Activated effector memory CD4-positive, alpha-beta T cell treated with anti-CD3 and anti-CD28 coated beads, Interleukin-2, amount 50 U/mL, for 16 hours (primary cell): ENCODE data around the gene MIER2.
A peak's percentile ranks its signal among the peaks of the same experiment; 100 is the strongest.

Experiments used
- DNase-seq: peaks from one replicate; pipeline ENCODE4 v3.0.0-alpha.2; 2020

The MIER2 gene

DNA sequence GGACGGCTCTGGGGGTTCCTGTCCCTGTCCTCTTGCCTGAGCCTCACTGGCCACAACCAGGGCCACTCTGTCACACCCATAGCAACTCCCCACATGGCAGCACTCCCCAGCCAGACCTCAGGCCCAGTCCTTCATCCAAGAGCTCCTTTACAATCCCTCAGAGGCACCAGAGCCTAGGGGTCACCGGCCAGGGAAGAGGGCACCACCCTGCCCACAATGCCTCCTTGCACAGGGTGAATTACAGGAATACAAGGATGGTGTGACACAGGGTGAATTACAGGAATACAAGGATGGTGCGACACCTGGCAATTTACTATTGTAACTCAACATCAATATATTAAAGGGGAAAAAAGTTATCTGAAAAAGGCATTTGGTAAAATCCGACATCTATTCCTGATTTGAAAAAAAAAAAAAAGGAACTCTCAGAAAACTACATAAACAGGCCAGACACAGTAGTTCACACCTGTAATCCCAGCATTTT lies 16.5 kb downstream of the MIER2 start:
- no peak for DNase-seq

DNA sequence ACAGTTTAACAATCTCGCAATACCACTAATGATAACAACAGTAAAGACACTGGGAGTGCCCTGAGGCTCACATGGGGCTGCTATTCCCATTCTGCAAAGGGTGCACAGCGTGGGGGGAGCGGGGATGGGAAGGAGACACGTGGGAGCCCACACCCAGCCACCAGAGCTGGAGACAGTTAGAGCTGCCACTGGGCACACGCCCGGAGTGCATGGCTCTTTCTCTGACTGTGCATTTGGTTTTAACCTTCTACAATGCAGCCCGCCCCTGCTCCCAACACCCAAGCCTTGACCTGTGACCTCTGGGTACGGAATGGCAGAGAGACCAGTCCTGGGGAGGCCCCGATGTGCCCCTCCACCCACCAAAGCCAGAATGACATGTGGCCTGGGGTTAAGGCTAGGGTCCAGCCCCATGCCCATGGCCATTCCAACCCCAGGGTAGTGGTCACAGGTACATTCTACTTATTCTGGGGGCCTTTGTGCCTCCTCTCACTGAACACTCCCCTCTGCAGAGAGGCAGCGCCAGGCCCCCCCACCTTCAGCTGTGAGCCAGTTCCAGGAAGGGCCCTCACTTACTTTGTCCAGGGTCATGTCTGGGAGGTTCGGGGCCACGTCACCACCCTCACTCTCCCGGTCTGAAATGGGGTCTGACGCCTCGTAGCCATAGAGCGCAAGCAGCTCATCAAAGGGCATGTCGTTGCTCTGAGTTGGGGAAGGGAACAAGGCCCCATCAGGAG lies 17.1 kb downstream of the MIER2 start:
- DNase-seq = no peak

DNA sequence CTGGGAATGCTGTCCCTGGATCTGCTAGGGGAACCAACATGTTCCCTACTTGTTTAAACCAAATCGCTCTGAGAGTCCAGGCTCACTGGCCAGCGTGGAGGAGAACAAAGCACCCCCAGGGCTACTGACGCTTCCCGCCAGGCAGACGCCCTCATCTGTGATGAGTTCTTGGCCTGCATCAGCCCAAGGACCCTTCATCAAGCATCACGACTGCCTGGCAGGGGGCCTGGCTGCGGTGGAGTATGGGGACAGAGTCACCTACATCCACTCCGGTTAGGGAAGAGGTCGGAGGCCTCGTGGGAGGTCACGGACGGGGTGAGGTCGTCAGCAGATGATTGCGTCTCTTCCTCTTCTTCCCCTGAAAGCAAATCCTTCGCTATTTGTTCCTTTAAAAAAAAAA lies 17.7 kb downstream of the MIER2 start:
- no peak for DNase-seq

DNA sequence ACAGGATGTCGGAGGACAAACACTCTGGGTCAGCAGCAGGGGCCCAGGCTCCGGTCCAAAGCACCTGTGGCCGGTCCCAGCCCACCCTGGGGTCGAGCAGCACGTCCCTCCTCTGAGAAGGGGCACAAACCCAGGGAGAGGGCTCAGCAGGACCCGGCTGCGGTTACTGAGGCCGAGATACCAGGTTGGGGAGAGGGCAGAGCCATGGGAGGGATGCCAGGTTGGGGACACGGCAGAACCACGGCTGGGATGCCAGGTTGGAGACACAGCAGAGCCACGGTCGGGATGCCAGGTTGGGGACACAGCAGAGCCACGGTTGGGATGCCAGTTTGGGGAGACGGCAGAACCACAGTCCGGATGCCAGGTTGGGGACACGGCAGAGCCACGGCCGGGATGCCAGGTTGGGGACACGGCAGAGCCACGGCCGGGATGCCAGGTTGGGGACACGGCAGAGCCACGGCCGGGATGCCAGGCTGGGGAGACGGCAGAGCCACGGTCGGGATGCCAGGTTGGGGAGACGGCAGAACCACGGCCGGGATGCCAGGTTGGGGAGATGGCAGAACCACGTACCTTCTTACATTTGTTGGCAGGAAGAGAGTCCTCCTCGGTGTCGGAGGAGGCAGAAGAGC lies 18.5 kb downstream of the MIER2 start:
- DNase-seq = no peak

DNA sequence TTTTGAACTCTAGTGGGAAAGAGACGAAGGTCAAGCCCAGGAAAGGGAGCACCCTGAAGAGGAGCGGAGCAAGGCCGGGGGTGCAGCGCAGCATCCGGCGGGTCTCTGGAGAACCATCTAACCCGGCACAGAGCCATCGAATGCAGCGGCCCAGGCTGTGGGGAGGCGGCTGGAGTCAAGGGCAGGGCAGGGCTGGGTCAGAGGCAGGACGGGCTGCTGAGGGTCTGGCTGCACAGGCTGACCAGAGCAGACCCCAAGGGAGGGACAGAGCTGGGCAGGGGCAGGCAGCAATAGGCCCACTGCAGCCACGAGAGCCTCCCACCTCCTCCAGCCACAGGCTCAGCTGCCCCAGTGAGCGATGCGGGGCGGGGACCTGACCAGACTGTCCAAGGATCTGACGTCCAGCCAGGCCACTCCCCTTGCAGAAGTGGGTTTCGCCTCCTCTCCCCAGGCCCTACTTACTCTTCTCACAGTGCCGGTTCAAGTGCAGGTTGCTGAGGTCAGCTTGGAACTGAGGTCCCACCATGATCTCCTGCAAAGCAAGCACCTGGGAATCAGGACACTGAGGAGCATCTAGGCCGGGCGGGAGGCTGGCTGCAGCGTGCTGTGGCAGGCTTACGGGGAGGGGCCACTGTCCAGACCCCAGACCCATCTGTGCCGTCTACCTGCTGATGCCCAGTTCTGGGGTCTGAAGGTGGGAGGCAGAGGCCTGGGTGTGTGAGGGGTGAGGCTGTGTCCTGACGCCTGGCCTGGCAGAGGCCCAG lies 19.2 kb downstream of the MIER2 start:
- DNase-seq = no peak

DNA sequence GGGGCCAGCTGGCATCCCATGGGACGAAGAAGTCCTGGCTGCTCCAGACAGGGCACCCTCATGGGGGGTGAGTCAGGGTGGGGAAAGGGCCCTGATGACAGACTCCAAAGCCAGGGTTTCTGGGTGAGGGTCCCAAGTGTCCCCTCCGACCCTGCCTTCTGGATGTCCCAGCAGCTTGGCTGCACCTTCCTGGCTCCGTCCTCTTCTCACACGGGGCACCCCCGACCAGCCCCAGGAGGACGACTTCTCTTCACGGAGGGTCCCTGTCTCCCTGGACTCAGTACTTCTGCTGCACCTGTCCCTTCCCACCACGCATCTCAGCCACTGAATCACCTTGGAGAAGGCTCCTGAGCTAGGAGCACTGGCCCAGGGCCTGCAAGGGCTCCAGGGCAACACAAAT lies 19.9 kb downstream of the MIER2 start:
- DNase-seq = no peak

DNA sequence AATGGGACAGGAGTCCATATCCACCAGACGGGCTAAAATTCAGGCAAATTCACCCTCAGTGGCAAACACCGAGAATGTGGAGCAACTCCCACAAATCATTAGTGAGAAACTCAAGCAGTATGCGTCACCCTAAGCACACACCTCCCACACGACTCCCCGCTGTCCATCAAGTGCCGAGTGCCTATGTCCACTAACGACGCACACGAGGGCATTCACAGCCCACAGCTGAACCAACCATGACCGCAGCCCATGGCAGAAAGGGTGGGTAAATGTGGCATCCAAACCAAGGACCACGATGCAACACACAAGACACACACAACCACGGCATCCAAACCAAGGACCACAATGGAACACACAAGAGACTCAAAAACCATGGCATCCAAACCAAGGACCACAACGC lies 22.0 kb downstream of the MIER2 start:
- DNase-seq = no peak

DNA sequence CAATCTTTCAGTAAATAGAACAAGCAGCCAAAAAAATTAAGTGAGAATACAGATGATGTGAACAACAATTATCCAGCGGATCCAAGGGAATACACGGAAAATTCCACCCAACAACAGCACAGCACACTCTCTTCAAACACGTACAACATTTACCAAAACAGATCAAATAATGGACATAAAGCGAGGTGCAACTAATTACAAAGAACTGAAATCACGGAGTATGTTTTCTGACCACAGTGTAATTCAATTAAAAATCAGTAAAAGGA lies 26.2 kb downstream of the MIER2 start:
- DNase-seq = no peak

DNA sequence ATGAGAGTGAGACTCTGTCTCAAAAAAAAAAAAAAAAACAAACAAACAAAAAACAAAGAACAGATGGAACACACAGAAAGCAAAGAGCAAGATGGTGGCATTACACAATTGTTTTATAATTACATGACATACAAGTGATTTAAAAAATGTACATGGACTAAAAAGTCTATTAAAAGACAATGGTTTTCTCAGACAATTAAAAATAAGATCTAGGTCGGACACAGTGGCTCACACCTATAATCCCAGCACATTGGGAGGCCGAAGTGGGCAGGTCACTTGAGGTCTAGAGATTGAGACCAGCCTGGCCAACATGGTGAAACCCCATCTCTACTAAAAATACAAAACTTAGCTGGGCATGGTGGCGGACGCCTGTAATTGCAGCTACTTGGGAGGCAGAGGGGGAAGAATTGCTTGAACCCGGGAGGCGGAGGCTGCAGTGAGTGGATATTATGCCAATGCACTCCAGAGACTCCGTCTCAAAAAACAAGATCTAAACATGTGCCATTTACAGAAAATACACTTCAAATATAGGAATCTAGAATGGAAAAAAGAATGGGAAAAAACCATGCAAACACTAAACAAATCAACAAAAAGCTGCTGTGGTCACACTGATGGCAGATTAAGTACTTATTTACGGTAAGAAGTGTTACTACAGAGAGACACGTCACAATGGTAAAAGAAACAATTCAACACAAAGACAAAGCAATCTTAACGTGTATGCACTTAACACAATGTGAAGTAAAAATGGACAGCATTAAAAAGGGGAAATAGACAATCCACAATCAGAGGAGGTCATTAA lies 26.7 kb downstream of the MIER2 start:
- no peak for DNase-seq

DNA sequence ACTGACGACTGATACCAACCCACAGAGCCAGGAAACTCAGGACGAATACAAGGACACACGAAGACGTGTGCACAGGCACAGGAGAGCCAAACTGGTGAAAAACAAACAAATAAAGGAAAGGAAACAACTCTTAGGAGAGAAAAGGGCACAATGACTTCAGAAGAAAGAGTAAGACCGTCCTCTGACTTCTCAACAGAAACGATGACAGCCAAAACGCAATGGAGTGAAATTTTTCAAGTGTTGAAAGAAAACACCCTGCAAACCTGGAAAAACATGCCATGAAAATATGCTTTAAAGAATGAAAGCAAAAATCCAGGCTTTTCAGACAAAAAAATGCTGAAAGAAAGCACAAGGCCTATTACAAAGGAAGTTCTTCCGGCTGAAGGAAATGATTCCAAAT lies 28.8 kb downstream of the MIER2 start:
- no peak for DNase-seq

DNA sequence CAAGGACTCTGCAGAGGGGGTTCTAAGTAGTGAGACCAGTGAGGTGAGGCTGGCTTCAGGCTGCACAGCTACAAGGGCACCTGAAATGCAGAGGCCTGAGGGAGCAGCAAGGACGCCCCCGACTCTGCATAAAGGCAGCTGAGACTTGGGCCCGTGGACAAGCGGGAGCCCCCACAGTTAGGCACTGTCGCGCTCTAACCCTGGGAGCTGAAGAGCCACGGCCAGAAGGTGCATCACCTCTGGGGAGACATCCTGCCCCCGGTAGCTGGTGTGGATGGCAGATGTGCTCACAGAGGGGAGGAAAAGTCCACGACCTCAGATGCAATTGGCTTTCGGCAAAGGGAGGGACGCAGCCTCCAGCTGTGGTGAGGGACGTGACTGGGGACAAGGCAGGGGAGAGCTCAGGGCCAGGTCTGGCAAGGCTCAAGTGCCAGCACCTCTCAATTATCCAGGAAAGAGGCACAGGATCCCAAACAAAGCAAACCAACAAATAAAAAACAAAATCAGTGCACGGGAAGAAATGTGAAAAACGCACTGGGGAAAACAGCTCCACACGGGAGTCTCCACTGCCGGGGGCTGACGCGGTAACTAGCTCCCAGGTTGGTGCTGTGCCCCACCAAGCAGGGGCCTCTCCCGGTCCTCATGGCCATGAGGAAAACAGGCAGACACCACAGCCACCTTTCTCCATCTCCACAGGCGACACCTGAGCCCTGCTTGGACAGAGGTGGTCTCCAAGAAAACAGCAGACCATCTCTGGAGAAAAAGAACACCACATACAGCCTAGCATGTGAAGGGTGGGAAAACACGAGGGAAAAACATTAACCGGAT lies 30.4 kb downstream of the MIER2 start:
- DNase-seq = no peak

DNA sequence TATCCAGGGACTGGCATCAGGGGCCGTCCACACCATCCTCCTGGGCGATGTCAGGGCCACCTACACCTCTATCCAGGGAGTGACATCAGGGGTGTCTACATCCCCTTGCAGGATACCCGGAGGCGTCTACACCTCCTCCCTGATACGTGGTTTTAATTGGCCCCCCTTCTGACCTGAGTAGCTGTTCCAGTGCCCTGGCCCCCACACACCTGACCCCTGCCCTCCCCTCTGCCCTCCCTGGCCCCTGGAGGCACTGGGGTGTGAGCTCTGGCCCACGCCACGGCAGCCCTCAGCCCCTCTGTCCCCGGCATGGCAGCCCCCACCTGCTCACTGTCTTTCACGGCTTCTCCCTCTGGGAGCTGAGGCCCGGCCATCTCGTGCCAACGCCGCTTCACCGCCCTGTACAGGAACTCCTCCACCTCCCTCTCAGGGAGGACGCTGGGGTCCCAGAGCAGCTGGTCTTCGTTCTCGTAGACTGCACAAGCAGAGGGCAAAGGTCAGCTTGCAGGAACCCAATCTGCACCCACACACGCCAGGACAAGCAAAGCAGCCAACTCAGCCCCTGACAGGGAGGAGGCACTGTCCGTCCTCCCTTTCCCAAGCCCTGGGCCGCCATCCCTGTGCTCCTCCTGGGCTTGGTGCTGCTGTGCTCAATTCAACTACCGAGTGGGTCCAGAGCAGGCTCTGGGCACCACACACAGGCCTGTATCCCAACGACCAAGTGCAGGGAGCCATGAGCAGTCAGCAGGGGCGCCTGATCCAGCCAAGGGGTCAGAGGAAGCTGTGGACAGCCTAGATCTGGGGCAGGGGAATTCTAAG lies 31.2 kb downstream of the MIER2 start:
- DNase-seq = peak; percentile 42

DNA sequence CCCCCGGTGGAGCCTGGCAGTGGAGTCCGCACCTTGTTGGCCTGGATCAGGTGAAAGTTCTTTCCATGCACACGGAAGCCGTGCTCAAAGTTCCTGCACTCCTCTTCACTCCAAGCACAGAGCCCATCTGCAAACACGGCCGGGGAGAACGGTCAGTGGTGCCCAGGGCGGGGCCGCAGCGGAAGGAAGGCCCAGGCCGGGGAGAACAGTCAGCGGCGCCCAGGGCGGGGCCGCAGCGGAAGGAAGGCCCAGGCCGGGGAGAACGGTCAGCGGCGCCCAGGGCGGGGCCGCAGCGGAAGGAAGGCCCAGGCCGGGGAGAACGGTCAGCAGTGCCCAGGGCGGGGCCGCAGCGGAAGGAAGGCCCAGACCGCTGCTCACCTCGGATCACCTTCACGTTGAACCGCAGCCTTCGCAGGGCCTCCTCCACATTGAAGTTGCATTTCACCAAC lies 32.8 kb downstream of the MIER2 start:
- peak; percentile 22 for DNase-seq

DNA sequence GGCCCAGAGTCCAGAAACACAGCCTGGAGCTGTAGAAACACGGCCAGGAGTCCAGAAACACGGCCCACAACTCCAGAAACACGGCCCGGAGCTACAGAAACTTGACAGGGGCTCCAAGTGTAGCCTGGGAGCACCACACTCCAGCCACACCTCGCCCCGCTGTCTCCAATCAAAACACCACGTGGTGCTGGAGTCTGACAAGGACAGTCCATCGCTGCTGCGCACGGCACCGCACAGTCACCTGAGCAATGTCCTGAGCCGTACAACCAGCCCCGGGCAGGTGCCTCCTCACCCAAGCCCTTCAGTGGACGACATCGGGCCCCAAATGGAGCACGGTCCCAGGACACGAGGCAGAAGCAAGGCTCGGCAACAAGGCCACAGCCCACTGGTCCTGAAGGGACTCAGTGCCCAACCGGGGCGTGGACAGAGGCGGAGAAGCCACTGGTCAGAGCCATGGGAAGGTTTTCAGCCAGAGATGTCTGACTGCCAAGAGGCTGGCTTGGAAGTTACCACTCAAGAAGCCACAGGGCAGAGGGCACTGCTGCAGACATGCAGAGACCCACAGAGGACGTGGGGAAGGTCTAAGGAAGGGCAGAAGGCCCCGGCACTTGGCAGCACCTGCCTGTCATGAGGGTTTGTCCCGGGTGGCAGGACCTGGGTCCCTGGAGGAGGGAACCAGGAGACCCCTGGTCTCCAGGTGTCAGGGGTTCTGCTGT lies 33.7 kb downstream of the MIER2 start:
- peak; percentile 56 for DNase-seq

DNA sequence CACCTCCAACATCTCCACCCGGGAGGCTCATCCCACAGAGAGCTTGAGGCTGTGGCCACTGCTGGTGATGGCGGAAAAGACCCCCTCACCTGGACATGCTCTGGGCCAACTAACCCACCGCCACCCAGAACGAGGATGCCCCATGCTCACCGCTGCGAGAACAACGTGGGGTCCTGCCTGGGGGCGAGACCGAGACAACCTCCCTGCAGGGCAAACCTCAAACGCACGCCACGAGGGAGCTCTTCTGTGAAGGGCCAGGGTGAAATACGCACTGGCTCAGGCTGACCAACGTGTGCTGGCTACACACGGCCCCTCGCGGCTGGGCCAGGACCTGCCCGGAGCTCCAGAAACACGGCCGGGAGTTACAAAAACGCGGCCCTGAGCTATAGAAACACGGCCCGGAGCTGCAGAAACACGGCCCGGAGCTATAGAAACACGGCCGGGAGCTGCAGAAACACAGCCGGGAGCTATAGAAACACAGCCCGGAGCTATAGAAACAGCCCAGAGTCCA lies 34.4 kb downstream of the MIER2 start:
- peak; percentile 55 for DNase-seq

DNA sequence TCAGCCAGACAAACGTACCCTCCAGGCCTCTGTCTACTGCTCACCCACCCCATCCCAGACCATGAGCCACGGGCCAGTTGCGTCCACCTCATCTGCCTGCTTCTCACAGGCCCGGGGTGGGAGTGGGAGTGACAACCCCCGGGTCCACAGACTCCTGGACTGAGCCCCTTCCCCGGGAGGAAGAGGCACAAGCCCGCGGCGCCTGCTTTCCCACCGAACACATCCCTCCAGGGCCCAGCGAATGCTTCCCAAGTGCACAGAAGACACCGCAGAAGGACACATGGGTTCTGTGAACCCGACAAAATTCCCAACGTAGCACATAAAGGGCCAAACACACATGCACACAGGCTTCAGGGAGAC lies 35.4 kb downstream of the MIER2 start:
- DNase-seq = peak; percentile 48

DNA sequence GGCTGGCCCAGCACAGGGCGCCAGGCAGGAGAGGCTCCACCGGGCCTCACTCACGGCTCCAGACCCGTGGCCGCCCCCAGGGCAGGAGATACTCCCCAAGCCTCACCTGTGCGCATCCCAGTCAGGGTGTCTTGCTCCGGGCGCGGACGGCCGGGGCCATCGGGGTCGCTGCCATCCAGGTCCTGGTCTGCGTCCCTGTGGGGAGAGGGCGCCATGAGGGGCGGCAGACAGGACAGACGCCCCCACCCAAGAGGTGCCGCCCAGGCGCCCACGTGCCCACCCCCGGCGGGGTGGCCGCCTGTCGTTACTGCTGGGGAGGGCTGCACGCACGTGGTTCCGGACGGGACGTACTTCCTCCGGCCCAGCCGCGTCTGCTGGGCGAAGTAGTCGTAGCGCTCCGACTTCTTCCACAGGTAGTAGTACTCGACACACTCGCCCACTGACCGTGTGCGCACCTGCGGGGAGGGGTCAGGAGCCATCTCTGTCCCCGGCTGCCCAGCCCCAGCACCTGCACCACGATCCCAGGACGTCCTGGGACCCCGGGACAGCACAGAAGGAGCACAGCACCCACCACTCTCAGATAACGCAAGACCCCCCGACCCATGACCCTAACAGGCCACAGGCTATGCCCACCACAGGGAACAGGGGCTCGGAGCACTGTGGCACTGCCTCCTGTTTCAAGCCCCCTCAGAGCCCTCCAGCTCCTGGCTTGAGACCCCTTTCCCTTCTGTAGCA lies 36.0 kb downstream of the MIER2 start:
- peak; percentile 50 for DNase-seq

DNA sequence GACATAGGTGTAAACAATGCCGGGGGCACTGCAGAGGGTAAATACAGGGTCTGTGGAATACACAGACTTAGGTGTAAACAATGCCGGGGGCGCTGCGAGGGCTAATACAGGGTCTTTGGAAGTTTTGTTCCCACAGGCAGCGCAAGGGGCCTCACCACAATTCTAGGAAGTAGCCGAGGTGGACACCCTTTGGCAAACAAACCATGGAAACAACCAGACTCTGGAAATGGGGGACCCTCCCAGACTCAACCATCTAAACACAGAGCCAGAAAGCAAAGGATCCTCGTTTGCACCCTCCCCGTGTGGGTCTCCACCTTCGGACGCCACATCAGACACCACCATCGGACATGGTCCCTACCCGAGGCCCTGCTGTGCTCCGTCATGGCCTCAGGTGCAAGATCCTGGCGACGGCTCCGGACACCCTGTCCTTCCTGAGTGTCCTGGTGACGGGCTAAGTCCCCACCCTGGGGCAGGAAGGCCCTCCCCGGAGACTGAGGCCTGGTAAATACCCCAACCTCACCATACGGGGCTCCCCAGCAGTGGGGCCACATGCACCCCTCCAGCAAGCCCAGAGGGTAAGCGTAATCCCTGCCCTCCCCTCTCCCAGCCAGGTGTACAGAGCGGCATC lies 36.7 kb downstream of the MIER2 start:
- peak; percentile 50 for DNase-seq

DNA sequence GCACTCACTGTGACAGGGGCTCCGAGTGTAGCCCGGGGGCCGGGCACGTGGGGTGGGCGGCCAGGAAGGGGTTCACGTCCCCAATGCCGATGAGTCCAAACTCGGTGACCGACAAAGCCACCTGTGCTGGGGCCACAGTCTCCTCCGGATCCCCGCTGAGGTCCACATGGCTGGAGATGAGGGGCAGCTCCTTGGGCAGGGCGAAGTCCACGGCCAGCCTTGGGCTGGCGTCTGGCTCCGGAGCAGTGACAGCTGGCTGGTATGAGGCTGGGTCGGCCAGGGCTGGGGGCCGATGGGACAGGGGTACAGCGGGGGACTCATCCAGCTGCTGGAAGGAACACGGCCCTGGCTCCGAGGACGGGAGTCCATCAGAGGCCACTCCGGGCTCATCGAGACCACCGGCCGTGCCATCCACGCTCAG lies 37.5 kb downstream of the MIER2 start:
- peak; percentile 50 for DNase-seq
